Bronchial smooth muscle cell (primary cell): ENCODE data around the gene WNT3. TPM values are rescaled to one million over a fixed set of nuclear protein-coding genes. Genes with fewer than 3 reads are reported as not detected.

ENCODE experiments used
- total RNA-seq: library from RNA; depleted of rRNA; stranded (reverse); fragments of >200 nt; gene quantifications from 2 replicates; pipeline ENCODE4 v1.2.1, GENCODE V29; 2014

Gene WNT3, protein sequence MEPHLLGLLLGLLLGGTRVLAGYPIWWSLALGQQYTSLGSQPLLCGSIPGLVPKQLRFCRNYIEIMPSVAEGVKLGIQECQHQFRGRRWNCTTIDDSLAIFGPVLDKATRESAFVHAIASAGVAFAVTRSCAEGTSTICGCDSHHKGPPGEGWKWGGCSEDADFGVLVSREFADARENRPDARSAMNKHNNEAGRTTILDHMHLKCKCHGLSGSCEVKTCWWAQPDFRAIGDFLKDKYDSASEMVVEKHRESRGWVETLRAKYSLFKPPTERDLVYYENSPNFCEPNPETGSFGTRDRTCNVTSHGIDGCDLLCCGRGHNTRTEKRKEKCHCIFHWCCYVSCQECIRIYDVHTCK
- 0.32 and 0.86 TPM in 2 replicates for total RNA-seq

DNA sequence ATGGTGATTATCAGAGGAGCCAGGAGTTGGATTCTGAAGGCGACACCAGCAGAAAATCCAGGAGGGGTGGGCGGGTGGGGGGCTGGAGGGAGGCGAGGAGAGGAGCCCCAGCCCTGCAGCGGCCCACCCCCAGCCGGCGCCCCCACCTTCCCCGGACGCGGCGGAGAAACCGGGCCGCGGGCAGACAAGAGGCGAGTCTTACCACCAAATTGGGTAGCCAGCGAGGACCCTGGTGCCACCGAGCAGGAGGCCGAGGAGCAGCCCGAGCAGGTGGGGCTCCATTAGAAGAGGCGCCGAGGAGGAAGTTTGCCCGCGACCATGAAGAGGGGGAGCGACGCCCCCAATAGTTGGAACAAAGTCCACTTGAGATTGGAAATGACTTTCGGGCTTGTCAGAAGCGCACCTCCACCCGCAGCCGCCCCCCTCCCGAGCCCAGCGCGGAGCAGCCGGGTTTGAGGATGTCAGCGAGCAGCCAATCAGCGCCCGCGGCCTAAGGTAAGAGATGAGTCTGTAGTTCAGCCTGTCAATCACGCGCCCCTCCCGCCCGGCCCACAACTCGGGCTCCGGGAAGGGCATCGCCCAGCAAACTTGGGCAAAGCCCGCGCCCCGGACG lies at the start of gene WNT3:
Gene WNT3, minus strand, starts transcription at position 377 of the 613 bp plus-strand sequence. Its CDS starts 95 bp downstream, at position 282.

DNA sequence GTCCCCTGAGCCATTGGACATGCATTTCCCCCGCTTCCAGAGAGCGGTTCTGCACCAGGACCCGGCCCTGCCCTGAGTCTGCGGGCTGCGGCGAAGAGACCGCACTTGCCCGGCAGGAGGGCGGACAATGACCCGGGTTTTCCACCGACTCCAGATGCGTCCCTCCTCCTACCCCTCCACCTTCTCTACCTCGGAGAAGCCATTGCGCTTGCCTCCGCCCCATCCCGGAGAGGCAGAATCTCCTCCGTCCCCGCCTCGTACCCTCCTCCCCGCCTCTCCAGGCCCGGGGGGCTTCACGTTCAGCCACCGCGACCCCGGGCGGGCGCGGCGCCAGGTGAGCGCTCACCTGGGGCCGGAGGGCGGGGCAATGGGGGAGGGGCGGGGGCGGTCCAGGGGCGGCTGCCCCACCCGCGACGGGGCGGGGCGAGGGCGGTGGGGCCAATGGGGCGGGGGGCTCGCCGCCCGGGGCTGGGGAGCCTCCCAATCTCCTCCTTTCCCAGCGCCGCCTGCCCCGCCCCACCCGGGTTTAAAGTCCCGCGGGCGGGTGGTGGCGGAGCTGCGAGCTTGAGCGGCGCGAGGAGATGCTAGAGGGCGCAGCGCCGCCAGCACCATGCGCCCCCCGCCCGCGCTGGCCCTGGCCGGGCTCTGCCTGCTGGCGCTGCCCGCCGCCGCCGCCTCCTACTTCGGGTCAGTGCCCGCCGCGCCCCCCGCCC lies 32.7 kb upstream of the WNT3 start, which contains the start of gene WNT9B:
Gene WNT9B, plus strand, starts transcription at position 555 of the 713 bp plus-strand sequence. Its CDS starts 56 bp downstream, at position 611.

Other genes starting within 250 kb of the WNT3 start
- gene ARL17A, start 239.0 kb downstream of the WNT3 start, total RNA-seq = 1.3 and 3.6 TPM in 2 replicates
- 34.9 and 41.5 TPM in 2 replicates for gene NSF, start 228.0 kb downstream of the WNT3 start, total RNA-seq
- 0.32 TPM in 1 of 2 replicates, not detected in the other for gene WNT9B, start 32.9 kb upstream of the WNT3 start, total RNA-seq
- 37.2 and 39.2 TPM in 2 replicates for gene GOSR2, start 104.5 kb upstream of the WNT3 start, total RNA-seq
- gene RPRML, start 160.6 kb upstream of the WNT3 start, total RNA-seq = not detected in 2 replicates